Neuronal stem cell (in vitro differentiated cells): ENCODE measurements around the gene GPC2.

Source experiments
- DNase-seq: peaks from one replicate; pipeline ENCODE4 v3.0.0-alpha.2; 2013; ENCODE audit warnings: low spot score
- H2AFZ ChIP-seq: one replicate; pipeline ENCODE4 v1.6.1; 2013; ENCODE audit warnings: mild to moderate bottlenecking, low read length, inconsistent platforms
- H2AK5ac ChIP-seq: 2 replicates; pipeline ENCODE4 v1.6.1; 2013; ENCODE audit warnings: low read depth, mild to moderate bottlenecking, inconsistent platforms, low read length, moderate library complexity, mixed read lengths
- H2BK120ac ChIP-seq: 2 replicates; pipeline ENCODE4 v1.6.1; 2013; ENCODE audit warnings: low read depth, mild to moderate bottlenecking, inconsistent platforms, low read length, moderate library complexity, mixed read lengths
- H2BK12ac ChIP-seq: one replicate; pipeline ENCODE4 v1.6.1; 2013; ENCODE audit warnings: low read length, inconsistent platforms
- H2BK15ac ChIP-seq: 2 replicates; pipeline ENCODE4 v1.6.1; 2013; ENCODE audit warnings: mild to moderate bottlenecking, low read length, inconsistent platforms, mixed read lengths
- H2BK5ac ChIP-seq: one replicate; pipeline ENCODE4 v1.6.1; 2013; ENCODE audit warnings: inconsistent platforms, mild to moderate bottlenecking, low read length, moderate library complexity
- H3K14ac ChIP-seq: one replicate; pipeline ENCODE4 v1.6.1; 2013; ENCODE audit warnings: low read length, inconsistent platforms
- H3K18ac ChIP-seq: 2 replicates; pipeline ENCODE4 v1.6.1; 2013; ENCODE audit warnings: low read length, inconsistent platforms
- H3K23ac ChIP-seq: 2 replicates; pipeline ENCODE4 v1.6.1; 2013; ENCODE audit warnings: low read depth, mild to moderate bottlenecking, mixed read lengths, low read length, inconsistent platforms; ENCODE audit not compliant: poor library complexity
- H3K27ac ChIP-seq: replicated peaks from 3 replicates; pipeline ENCODE4 v1.5.1; 2013; ENCODE audit warnings: low read length, inconsistent platforms
- H3K27me3 ChIP-seq, 3 experiments: 2 replicates each; pipeline ENCODE4 v1.6.1; 2013; ENCODE audit warnings: low read length in 3 of 3, mild to moderate bottlenecking in 2 of 3, inconsistent platforms in 1 of 3, low read depth in 1 of 3, mixed read lengths in 1 of 3, moderate library complexity in 1 of 3; ENCODE audit not compliant: control insufficient read depth in 3 of 3, insufficient read depth in 3 of 3
- H3K36me3 ChIP-seq, 2 donors: replicated peaks in 1 of 2; 2 replicates each; pipeline ENCODE4 v1.6.1; 2013; ENCODE audit warnings: low read length in 2 of 2; ENCODE audit not compliant: control insufficient read depth in 2 of 2, insufficient read depth in 2 of 2
- H3K4ac ChIP-seq: 2 replicates; pipeline ENCODE4 v1.6.1; 2013; ENCODE audit warnings: inconsistent platforms, mild to moderate bottlenecking, low read length, moderate library complexity
- H3K4me1 ChIP-seq, 2 donors: 1 replicate in 1 of 2; 2 replicates in 1 of 2; pipeline ENCODE4 v1.6.1; 2013; ENCODE audit warnings: low read length in 2 of 2, low read depth in 1 of 2; ENCODE audit not compliant: control insufficient read depth in 2 of 2, insufficient read depth in 1 of 2
- H3K4me2 ChIP-seq: one replicate; pipeline ENCODE4 v1.6.1; 2013; ENCODE audit warnings: mild to moderate bottlenecking, low read length, inconsistent platforms; ENCODE audit not compliant: insufficient read depth, poor library complexity, severe bottlenecking
- H3K4me3 ChIP-seq, 2 donors: 2 replicates each; pipeline ENCODE4 v1.5.1; 2013; ENCODE audit warnings: low read length in 2 of 2, mild to moderate bottlenecking in 2 of 2, inconsistent platforms in 1 of 2, moderate library complexity in 1 of 2
- H3K79me1 ChIP-seq: one replicate; pipeline ENCODE4 v1.6.1; 2013; ENCODE audit warnings: low read depth, mild to moderate bottlenecking, inconsistent platforms, low read length, moderate library complexity
- H3K9ac ChIP-seq: one replicate; pipeline ENCODE4 v1.6.1; 2013; ENCODE audit warnings: mild to moderate bottlenecking, low read depth, low read length, inconsistent platforms; ENCODE audit not compliant: poor library complexity
- H3K9me3 ChIP-seq, 2 donors: replicated peaks in 1 of 2; 2 replicates each; pipeline versions ENCODE3 to v1.6.1; 2013; ENCODE audit warnings: low read length in 2 of 2, mild to moderate bottlenecking in 2 of 2, inconsistent platforms in 1 of 2, low read depth in 1 of 2, mixed read lengths in 1 of 2, moderate library complexity in 1 of 2; ENCODE audit not compliant: control insufficient read depth in 2 of 2, insufficient read depth in 1 of 2
- H4K8ac ChIP-seq: one replicate; pipeline ENCODE4 v1.6.1; 2013; ENCODE audit warnings: low read depth, mild to moderate bottlenecking, inconsistent platforms, low read length, moderate library complexity
- H4K91ac ChIP-seq: one replicate; pipeline ENCODE4 v1.6.1; 2013; ENCODE audit warnings: low read length, low read depth, mild to moderate bottlenecking, inconsistent platforms; ENCODE audit not compliant: poor library complexity
- WGBS, 2 donors: extraction: QIAGEN DNeasy Blood & Tissue Kit; methylation state at CpG; one replicate each; pipeline ENCODE4 v1.1.7; 2013; ENCODE audit warnings: missing lambda C conversion rate in 2 of 2, mixed read lengths in 1 of 2; ENCODE audit not compliant: insufficient read length in 2 of 2, insufficient replicate concordance in 1 of 2; ENCODE audit errors: extremely low coverage in 2 of 2; 5-methylcytosine and 5-hydroxymethylcytosine counted together

The GPC2 gene

GRCh38 chr7:100173806-100174495 is 3.2 kb downstream of the GPC2 start:
- peak overlapping the region; percentile 25 for H3K23ac ChIP-seq

GRCh38 chr7:100171840-100172239 is 5.3 kb downstream of the GPC2 start:
- Histone ChIP-seq H2AFZ (no peak overlapping the region), H3K4me1 (peaks cover 32 to 33% of the 10 kb centered on the region in 2 donors), H3K9ac (peak overlapping the region; percentile 63), H2BK120ac (no peak overlapping the region), H3K9me3 (no peaks in the 10 kb centered on the region), H3K4me3 (peak overlapping the region in 1 of 2 donors; percentile 33), H2BK5ac (no peak overlapping the region), H3K23ac (no peak overlapping the region), H4K91ac (no peak overlapping the region), H3K27me3 (peaks cover 0 to 29% (median 0%) of the 10 kb centered on the region in 3 experiments), H2BK15ac (no peak overlapping the region), H3K18ac (peak overlapping the region; percentile 34), H2BK12ac (no peak overlapping the region), H2AK5ac (no peak overlapping the region), H3K4ac (no peak overlapping the region), H3K79me1 (peaks cover 2% of the 10 kb centered on the region), H3K36me3 (peaks cover 8 to 51% of the 10 kb centered on the region in 2 donors), H3K27ac (no peak overlapping the region), H4K8ac (no peak overlapping the region), H3K14ac (no peak overlapping the region), H3K4me2 (peak overlapping the region; percentile 41)
- WGBS, 2 donors: no CpG with 5 or more reads among the region's 22 CpGs
- no peak for DNase-seq

More at GRCh38 chr7:100173806-100174495, 3.2 kb downstream of the GPC2 start:
- no peak overlapping the region for H3K4me2 ChIP-seq
- no peak overlapping the region for H3K27ac ChIP-seq
- H3K14ac ChIP-seq: no peak overlapping the region
- no peak overlapping the region for H2AFZ ChIP-seq
- H3K4ac ChIP-seq: no peak overlapping the region
- no CpG with 5 or more reads among the region's 11 CpGs for WGBS, 2 donors
- H3K4me3 ChIP-seq: no peak overlapping the region
- H4K91ac ChIP-seq: no peak overlapping the region
- H2BK120ac ChIP-seq: no peak overlapping the region
- no peak overlapping the region for H2BK12ac ChIP-seq
- no peak overlapping the region for H2BK15ac ChIP-seq
- H3K79me1 ChIP-seq: peaks cover 2% of the 10 kb centered on the region
- DNase-seq: no peak
- H2BK5ac ChIP-seq: no peak overlapping the region
- peaks cover 0 to 18% (median 0%) of the 10 kb centered on the region in 3 experiments for H3K27me3 ChIP-seq
- peaks cover 8 to 51% of the 10 kb centered on the region in 2 donors for H3K36me3 ChIP-seq
- H3K4me1 ChIP-seq: peaks cover 14 to 15% of the 10 kb centered on the region in 2 donors
- no peak overlapping the region for H3K18ac ChIP-seq
- H3K9ac ChIP-seq: no peak overlapping the region
- no peaks in the 10 kb centered on the region for H3K9me3 ChIP-seq
- no peak overlapping the region for H4K8ac ChIP-seq
- H2AK5ac ChIP-seq: no peak overlapping the region

DNA sequence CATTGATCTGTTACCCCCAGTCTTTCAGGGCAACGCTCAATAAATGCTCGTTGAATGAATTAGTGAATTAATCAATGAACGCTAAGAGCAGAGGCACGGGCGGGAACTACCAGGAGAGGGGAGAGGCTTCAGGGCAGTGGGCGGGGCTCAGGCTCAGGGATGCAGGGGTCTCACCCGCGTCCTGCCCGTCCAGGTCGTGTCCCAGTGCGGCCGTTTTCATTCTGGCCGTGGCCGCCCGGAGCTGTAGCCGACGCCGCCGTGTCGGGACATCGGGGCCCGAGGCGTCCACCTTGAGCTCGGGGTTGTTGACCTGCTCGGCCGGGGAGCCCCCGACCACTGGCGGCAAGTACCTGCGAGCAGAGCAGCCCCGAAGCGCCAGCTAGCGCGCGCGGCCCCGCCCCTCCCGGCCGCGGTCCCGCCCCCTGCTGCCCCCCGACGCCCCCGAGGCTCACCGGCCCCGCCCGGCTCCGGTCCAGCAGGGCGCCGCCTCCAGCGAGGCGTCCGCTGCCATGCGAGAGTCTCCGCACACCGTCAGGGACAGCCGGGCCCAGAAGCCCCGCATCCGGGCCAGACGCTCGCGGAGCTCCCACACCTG is 6.0 kb downstream of the GPC2 start:
- Histone ChIP-seq H2AK5ac (no peak overlapping the region), H3K9ac (peak overlapping the region; percentile 78), H4K91ac (no peak overlapping the region), H3K4me3 (peak overlapping the region in 1 of 2 donors; percentile 77), H3K27ac (no peak overlapping the region), H3K18ac (peak overlapping the region; percentile 77), H3K27me3 (peaks cover 0 to 36% (median 0%) of the 10 kb centered on the region in 3 experiments), H3K36me3 (peaks cover 8 to 51% of the 10 kb centered on the region in 2 donors), H3K79me1 (peaks cover 2% of the 10 kb centered on the region), H2BK5ac (peak overlapping the region; percentile 20), H4K8ac (no peak overlapping the region), H3K23ac (peak overlapping the region; percentile 90), H2BK15ac (no peak overlapping the region), H3K9me3 (no peaks in the 10 kb centered on the region), H3K14ac (no peak overlapping the region), H3K4me2 (peak overlapping the region; percentile 89), H2BK12ac (no peak overlapping the region), H3K4me1 (peaks cover 30 to 31% of the 10 kb centered on the region in 2 donors), H2BK120ac (no peak overlapping the region), H3K4ac (no peak overlapping the region), H2AFZ (no peak overlapping the region)
- no CpG with 5 or more reads among the region's 61 CpGs for WGBS, 2 donors
- peak; percentile 38 for DNase-seq
